ENCODE data around the gene PPP2R3C.

GRCh38 chr14:35163384-35163783, 41.6 kb upstream of the PPP2R3C start:
- TF ChIP-seq MAX (IDR thresholded peaks at IDR 0.05) (no peak), CTCF (IDR thresholded peaks at IDR 0.05; ENCODE audit: low read depth, low read length, missing input control) (no peak), RAD21 (IDR thresholded peaks at IDR 0.05) (no peak), REST (IDR thresholded peaks at IDR 0.05) (no peak), EGR1 (IDR thresholded peaks at IDR 0.05; ENCODE audit: low read depth in 2 of 2) (no peak), FOXA1 (IDR thresholded peaks at IDR 0.05) (no peak), ATF3 (IDR thresholded peaks at IDR 0.05) (no peak), HNF4G (IDR thresholded peaks at IDR 0.05) (no peak), FOXA2 (IDR thresholded peaks at IDR 0.05) (no peak), JUND (IDR thresholded peaks at IDR 0.05) (no peak)
